Activated naive CD4-positive, alpha-beta T cell treated with Interleukin-2 at 50 U/mL for 16 hours (primary cell): ENCODE data around the gene ELANE.
"Not testable (repeated sequence)": the region's sequence is repeated elsewhere in the genome, so short reads cannot be mapped to it uniquely, and the experiment has no call there.

ENCODE experiments used
- DNase-seq: peaks from one replicate; pipeline ENCODE4 v3.0.0-alpha.2; 2020

ELANE gene

DNA sequence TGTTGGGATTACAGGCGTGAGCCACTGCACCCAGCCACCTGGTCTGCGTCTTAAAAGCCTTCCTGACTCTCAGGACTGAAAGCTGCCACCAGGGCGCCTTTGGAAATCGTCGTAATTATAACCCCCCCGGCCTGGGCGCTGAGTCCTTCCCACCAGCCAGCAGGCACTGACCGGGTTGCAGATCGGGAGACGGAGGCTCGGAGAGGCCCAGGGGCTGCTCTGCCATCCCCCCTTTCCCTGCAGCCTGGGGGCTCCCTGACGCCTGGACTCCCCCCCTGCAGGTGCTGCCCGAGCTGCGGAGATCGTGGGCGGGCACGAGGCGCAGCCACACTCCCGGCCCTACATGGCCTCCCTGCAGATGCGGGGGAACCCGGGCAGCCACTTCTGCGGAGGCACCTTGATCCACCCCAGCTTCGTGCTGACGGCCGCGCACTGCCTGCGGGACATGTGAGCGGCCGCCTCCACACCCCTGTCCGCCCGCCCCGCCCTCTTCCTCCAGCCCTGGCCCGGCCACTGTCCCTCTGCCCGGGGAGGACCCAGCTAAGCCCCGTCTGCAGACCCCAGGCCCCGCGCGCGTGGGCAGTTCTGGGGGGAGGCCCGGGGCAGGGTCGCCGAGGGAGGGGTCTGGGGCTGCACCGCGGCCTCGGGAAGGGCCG is 8.8 kb upstream of the ELANE start:
- DNase-seq = no peak

DNA sequence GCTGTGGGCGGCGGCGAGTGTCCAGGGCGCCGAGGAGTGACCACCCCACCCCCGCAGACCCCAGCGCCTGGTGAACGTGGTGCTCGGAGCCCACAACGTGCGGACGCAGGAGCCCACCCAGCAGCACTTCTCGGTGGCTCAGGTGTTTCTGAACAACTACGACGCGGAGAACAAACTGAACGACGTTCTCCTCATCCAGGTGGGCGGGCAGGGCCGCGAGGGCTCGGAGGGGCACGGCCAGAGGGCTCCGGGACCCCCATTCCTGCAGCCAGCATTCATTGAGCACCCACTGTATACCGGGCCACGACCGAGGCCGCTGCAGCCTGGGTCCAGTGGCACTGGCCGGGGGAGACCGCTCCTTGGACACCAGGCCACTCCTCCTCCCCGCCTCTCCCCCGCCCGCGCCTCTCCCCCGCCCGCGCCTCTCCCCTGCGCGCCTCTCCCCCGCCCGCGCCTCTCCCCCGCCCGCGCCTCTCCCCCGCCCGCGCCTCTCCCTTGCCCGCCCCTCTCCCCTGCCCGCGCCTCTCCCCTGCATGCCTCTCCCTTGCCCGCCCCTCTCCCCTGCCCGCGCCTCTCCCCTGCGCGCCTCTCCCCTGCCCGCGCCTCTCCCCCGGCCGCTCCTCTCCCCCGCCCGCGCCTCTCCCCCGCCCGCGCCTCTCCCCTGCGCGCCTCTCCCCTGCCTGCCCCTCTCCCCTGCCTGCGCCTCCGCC is 8.1 kb upstream of the ELANE start:
- no peak for DNase-seq

DNA sequence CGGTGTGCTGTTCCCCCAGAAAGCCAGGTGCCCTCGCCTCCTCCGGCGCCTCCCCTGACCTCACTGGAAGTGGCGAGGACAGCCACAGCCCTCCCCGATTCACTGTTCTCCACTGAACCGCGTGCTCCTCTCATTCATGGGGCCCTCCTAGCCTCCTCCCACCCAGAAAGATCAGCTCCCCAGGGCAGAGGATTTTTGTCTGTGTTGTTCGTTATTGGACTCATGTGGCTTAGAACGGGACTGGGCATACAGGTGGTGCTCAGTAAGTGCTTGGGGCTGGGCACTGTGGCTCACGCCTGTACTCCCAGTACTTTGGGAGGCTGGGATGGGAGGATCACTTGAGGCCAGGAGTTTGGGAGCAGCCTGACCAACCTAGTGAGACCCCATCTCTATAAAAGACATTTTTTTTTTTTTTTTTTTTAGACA is 7.5 kb upstream of the ELANE start:
- no peak for DNase-seq

DNA sequence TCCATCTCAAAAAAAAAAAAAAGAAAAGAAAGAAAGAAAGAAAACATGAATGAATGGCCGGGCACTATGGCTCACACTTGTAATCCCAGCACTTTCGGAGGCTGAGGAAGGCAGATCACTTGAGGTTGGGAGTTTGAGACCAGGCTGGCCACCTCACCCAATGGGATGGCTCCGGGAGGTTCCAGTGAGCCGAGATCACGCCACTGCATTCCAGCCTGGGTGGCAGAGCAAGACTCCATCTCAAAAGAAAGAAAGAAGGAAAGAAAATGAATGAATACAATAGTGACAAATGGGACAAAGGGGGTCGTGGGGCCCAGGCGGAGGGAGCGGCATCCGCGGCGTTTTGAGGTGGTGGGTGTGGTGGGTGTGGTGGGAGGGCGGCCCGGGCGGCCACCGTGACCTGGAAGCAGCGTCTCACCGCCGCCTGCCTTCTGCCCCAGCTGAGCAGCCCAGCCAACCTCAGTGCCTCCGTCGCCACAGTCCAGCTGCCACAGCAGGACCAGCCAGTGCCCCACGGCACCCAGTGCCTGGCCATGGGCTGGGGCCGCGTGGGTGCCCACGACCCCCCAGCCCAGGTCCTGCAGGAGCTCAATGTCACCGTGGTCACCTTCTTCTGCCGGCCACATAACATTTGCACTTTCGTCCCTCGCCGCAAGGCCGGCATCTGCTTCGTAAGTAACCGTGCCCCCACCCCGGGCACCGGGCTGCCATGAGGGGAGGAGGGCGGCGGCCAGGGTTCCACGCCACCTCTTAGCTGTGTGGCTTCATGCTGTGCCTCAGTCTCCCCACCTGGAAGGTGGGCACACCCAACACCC is 6.2 kb upstream of the ELANE start:
- DNase-seq = no peak

DNA sequence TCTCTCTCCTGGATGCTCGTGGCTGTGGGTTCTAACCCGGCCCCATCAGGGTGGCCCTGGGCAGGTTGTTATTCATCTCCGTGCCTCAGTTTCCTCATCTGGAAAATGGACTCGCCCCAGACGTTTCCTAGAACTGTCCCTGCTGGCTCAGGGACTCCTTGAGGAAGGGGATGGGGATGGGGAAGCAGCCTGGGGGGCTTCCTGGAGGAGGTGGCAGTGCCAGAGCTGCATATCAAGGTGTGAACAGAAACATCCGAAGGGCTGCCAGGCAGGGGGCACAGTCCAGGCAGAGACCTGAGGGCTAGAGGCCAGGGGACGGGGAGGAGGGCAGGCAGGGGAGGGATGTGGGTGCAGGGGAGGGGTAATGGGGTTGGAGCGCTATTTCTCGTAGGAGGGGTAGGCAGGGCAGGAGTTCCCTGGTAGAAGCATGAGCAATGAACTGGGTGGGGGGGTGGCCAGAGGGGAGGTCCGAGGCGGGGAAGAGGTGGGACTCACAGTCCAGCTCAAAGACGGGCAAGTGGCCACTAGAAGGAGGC is 3.6 kb upstream of the ELANE start:
- DNase-seq = no peak

DNA sequence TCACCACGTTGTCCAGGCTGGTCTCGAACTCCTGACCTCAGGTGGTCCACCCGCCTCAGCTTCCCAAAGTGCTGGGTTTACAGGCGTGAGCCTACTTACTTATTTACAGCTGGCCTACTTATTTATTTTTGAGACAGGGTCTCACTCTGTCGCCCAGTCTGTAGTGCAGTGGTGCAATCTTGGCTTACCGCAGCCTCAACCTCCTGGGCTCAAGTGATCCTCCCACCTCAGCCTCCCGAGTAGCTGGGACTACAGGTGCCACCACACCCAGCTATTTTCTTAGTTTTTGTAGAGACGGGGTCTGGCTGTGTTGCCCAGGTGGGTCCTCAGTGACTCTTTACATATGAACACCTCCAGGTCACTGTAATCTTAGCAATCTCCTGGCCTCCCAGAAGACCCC is 2.9 kb upstream of the ELANE start:
- not testable (repeated sequence) for DNase-seq

- DNase-seq = no peak
These were observed 1.7 kb upstream of the ELANE start for GRCh38 chr19:850221-850978.

DNA sequence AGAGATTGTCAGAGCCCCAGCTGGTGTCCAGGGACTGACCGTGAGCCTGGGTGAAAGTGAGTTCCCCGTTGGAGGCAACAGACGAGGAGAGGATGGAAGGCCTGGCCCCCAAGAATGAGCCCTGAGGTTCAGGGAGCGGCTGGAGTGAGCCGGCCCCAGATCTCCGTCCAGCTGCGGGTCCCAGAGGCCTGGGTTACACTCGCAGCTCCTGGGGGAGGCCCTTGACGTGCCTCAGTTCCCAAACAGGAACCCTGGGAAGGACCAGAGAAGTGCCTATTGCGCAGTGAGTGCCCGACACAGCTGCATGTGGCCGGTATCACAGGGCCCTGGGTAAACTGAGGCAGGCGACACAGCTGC is 1.1 kb upstream of the ELANE start:
- DNase-seq = no peak

DNA sequence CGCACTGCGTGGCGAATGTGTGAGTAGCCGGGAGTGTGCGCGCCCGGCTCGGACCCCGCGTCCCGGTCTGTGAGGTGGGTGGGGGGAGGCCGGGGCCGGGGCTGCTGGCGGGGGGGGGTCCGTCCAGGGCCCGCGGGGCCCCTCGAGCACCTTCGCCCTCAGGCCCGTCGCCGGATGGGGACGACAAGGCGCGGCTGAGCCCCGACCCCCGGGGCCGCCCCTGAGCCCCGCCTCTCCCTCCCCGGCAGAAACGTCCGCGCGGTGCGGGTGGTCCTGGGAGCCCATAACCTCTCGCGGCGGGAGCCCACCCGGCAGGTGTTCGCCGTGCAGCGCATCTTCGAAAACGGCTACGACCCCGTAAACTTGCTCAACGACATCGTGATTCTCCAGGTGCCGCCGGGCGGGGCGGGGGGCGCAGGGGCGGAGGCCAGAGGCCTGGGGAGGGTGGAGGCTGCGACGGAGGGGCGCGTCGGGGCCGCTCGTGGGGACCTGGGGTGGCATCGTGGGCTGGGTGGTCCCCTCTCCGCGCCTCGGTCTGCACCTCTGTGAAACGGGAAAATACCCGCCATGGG is 997 bp downstream of the ELANE start:
- DNase-seq = no peak

DNA sequence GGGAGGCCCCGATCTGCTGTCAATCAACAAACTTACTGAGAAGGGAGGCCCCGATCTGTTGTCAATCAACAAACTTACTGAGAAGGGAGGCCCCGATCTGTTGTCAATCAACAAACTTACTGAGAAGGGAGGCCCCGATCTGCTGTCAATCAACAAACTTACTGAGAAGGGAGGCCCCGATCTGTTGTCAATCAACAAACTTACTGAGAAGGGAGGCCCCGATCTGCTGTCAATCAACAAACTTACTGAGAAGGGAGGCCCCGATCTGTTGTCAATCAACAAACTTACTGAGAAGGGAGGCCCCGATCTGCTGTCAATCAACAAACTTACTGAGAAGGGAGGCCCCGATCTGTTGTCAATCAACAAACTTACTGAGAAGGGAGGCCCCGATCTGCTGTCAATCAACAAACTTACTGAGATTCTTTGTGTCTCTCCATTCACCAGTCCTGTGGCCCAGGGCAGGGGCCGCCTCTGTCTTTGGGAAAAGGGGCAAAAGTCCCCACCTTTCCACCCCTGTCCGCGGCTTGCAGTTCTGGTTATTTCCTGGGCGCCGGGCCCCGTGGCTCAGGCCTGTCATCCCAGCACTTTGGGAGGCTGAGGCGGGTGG is 1.6 kb downstream of the ELANE start:
- not testable (repeated sequence) for DNase-seq

GRCh38 chr19:854549-854948 is 2.4 kb downstream of the ELANE start:
- no peak for DNase-seq

GRCh38 chr19:855142-855541 is 3.0 kb downstream of the ELANE start:
- no peak for DNase-seq

GRCh38 chr19:855566-856120 is 3.5 kb downstream of the ELANE start:
- no peak for DNase-seq

DNA sequence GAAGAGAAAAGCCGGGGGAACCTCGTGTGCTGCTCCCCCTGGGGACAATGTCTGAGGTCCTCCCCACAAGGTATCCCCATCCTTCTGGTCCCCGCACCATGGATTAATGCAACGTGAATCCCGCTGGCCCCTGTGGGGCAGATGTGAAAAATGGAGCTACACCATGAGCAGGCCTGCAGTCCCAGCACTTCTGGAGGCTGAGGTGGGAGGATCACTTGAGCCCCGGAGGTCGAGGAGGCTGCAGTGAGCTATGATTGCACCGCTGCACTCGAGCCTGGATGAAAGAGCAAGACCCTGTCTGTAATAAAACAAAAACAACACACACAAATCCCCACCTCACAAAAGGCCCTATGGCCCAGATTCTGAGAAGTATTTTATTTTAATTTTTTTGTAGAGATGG is 6.2 kb downstream of the ELANE start:
- DNase-seq = no peak

DNA sequence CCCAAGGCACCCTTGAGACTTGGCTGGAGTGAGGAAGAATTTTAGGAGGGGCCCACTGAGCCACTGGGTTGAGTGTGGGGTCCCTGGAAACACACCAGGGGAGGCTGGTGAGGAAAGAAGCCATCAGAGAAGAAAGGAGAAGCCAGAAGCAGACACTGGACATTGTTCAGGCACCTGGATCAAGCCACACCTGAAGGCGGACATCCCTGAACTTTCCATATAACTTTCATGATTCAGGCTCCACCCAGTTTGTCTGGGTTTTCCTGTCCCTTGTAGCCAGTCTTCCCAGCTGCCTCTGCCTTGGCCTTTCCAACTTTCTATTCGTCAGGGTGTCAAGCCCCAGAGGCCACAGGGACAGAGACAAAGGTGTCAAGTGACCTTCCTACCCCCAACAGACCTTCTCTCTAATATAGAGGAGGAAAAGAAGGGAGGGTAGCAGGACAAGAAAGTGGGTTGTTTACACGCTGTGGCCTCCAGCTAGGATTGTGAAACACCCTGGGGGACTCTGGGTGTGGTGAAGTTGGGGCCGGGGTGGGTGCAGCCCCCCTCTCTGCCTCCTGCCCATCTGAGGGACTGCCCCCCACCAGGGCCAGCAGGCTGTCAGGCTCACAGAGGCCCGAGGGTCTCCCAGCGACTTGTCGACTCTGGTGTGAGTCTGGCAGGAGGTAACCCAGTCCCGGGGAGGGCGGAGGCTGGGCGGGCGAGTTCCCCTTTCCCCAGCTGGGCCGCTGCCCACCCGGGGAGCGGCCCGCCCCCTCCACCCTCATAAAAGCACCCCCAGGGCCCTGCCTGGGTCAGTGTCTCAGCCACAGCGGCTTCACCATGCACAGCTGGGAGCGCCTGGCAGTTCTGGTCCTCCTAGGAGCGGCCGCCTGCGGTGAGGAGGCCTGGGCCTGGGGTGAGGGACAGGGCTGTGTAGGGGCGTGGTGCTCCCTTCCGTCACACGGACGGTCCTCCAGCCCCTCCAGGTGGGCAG is 7.1 kb downstream of the ELANE start, which contains the start of gene CFD:
Gene CFD (plus strand): TSS at position 797 of the 976 bp plus-strand sequence. CDS start 26 bp downstream, at position 823.
- no peak for DNase-seq

DNA sequence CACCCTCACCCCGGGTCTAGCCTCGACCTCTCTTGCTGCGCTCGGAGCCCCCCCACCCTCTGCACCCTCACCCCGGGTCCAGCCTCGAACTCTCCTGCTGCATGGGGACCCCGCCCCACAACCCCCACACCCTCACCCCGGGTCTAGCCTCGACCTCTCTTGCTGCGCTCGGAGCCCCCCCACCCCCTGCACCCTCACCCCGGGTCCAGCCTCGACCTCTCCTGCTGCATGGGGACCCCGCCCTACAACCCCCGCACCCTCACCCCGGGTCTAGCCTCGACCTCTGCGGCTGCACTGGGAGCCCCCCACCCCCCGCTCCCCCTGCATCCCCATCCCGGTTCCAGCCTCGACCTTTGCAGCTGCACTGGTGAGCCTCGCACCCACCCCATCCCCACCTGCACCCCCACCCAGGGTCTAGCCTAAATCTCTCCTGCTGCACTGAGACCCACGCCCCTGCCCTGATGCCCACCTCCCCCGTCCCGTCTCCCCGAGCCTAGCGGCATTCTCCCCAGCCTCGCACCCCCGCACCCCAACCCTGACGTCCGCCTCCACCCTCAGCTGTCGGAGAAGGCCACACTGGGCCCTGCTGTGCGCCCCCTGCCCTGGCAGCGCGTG is 9.1 kb downstream of the ELANE start:
- no peak for DNase-seq

DNA sequence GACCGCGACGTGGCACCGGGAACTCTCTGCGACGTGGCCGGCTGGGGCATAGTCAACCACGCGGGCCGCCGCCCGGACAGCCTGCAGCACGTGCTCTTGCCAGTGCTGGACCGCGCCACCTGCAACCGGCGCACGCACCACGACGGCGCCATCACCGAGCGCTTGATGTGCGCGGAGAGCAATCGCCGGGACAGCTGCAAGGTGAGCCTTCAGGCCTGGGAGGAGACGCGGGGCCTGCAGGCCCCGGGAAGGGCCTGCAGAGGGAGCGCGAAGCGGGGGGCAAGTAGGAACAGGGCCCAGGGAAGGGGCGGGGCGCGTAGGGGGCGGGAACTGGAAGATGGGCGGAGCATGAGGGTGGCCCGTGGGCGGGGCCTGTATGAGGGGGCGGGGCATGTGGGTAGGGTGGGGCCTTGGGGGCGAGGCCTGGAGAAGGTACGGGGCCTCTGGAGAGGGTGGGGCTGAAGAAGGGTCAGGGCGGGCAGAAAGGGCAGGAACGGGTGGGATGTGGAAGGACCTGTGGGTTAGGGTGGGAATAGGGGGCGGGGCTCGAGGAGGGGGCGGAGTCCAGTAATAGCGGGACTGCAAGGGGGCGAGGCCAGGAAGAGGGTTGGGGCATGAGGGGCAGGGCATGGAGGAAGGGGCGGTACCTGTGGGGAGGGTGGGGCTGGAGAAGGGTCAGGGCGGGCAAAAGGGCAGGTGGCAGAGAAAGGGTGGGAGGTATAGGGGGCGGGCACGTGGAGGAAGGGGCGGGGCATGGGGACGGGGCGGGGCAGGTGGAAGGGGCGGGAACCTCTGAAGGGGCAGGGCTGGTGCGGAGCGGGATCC is 9.9 kb downstream of the ELANE start:
- peak; percentile 61 for DNase-seq

DNA sequence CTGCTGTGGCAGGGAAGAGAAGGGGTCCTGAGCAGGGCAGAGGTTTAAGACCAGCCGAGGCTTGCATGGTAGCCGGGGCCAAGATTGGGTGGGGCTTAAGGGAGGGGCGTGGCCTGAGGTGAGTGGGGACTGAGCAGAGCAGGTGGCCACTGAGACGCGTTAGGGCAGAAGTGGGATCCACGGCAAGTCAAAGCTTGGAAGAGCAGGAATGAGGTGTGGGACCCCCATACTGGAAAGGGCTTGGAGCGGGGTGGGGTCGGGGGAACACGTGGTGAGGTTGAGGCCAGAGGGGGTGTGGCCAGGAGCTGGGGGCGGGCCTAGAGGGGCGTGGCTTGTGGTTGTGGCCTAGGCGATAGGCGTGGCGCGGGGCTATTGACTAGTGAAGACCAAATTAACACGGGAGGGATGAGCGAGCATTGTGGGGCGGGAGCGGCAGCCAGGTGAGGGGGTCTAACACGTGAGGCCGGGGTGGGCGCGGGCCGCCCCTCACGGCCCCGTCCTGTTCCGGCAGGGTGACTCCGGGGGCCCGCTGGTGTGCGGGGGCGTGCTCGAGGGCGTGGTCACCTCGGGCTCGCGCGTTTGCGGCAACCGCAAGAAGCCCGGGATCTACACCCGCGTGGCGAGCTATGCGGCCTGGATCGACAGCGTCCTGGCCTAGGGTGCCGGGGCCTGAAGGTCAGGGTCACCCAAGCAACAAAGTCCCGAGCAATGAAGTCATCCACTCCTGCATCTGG is 10.6 kb downstream of the ELANE start:
- DNase-seq = peak; percentile 81

- no peak for DNase-seq
These were observed 11.2 kb downstream of the ELANE start for GRCh38 chr19:863315-863620.
